Neuronal stem cell (in vitro differentiated cells): ENCODE measurements around the gene GRIP1.

Experiments used
- DNase-seq: peaks from one replicate; pipeline ENCODE4 v3.0.0-alpha.2; 2013; ENCODE audit warnings: low spot score
- H2AFZ ChIP-seq: one replicate; pipeline ENCODE4 v1.6.1; 2013; ENCODE audit warnings: mild to moderate bottlenecking, low read length, inconsistent platforms
- H2AK5ac ChIP-seq: 2 replicates; pipeline ENCODE4 v1.6.1; 2013; ENCODE audit warnings: low read depth, mild to moderate bottlenecking, inconsistent platforms, low read length, moderate library complexity, mixed read lengths
- H2BK120ac ChIP-seq: 2 replicates; pipeline ENCODE4 v1.6.1; 2013; ENCODE audit warnings: low read depth, mild to moderate bottlenecking, inconsistent platforms, low read length, moderate library complexity, mixed read lengths
- H2BK12ac ChIP-seq: one replicate; pipeline ENCODE4 v1.6.1; 2013; ENCODE audit warnings: low read length, inconsistent platforms
- H2BK15ac ChIP-seq: 2 replicates; pipeline ENCODE4 v1.6.1; 2013; ENCODE audit warnings: mild to moderate bottlenecking, low read length, inconsistent platforms, mixed read lengths
- H2BK5ac ChIP-seq: one replicate; pipeline ENCODE4 v1.6.1; 2013; ENCODE audit warnings: inconsistent platforms, mild to moderate bottlenecking, low read length, moderate library complexity
- H3K14ac ChIP-seq: one replicate; pipeline ENCODE4 v1.6.1; 2013; ENCODE audit warnings: low read length, inconsistent platforms
- H3K18ac ChIP-seq: 2 replicates; pipeline ENCODE4 v1.6.1; 2013; ENCODE audit warnings: low read length, inconsistent platforms
- H3K23ac ChIP-seq: 2 replicates; pipeline ENCODE4 v1.6.1; 2013; ENCODE audit warnings: low read depth, mild to moderate bottlenecking, mixed read lengths, low read length, inconsistent platforms; ENCODE audit not compliant: poor library complexity
- H3K27ac ChIP-seq: replicated peaks from 3 replicates; pipeline ENCODE4 v1.5.1; 2013; ENCODE audit warnings: low read length, inconsistent platforms
- H3K27me3 ChIP-seq, 3 experiments: 2 replicates each; pipeline ENCODE4 v1.6.1; 2013; ENCODE audit warnings: low read length in 3 of 3, mild to moderate bottlenecking in 2 of 3, inconsistent platforms in 1 of 3, low read depth in 1 of 3, mixed read lengths in 1 of 3, moderate library complexity in 1 of 3; ENCODE audit not compliant: control insufficient read depth in 3 of 3, insufficient read depth in 3 of 3
- H3K36me3 ChIP-seq, 2 donors: replicated peaks in 1 of 2; 2 replicates each; pipeline ENCODE4 v1.6.1; 2013; ENCODE audit warnings: low read length in 2 of 2; ENCODE audit not compliant: control insufficient read depth in 2 of 2, insufficient read depth in 2 of 2
- H3K4ac ChIP-seq: 2 replicates; pipeline ENCODE4 v1.6.1; 2013; ENCODE audit warnings: inconsistent platforms, mild to moderate bottlenecking, low read length, moderate library complexity
- H3K4me1 ChIP-seq, 2 donors: 1 replicate in 1 of 2; 2 replicates in 1 of 2; pipeline ENCODE4 v1.6.1; 2013; ENCODE audit warnings: low read length in 2 of 2, low read depth in 1 of 2; ENCODE audit not compliant: control insufficient read depth in 2 of 2, insufficient read depth in 1 of 2
- H3K4me2 ChIP-seq: one replicate; pipeline ENCODE4 v1.6.1; 2013; ENCODE audit warnings: mild to moderate bottlenecking, low read length, inconsistent platforms; ENCODE audit not compliant: insufficient read depth, poor library complexity, severe bottlenecking
- H3K4me3 ChIP-seq, 2 donors: 2 replicates each; pipeline ENCODE4 v1.5.1; 2013; ENCODE audit warnings: low read length in 2 of 2, mild to moderate bottlenecking in 2 of 2, inconsistent platforms in 1 of 2, moderate library complexity in 1 of 2
- H3K79me1 ChIP-seq: one replicate; pipeline ENCODE4 v1.6.1; 2013; ENCODE audit warnings: low read depth, mild to moderate bottlenecking, inconsistent platforms, low read length, moderate library complexity
- H3K9ac ChIP-seq: one replicate; pipeline ENCODE4 v1.6.1; 2013; ENCODE audit warnings: mild to moderate bottlenecking, low read depth, low read length, inconsistent platforms; ENCODE audit not compliant: poor library complexity
- H3K9me3 ChIP-seq, 2 donors: replicated peaks in 1 of 2; 2 replicates each; pipeline versions ENCODE3 to v1.6.1; 2013; ENCODE audit warnings: low read length in 2 of 2, mild to moderate bottlenecking in 2 of 2, inconsistent platforms in 1 of 2, low read depth in 1 of 2, mixed read lengths in 1 of 2, moderate library complexity in 1 of 2; ENCODE audit not compliant: control insufficient read depth in 2 of 2, insufficient read depth in 1 of 2
- H4K8ac ChIP-seq: one replicate; pipeline ENCODE4 v1.6.1; 2013; ENCODE audit warnings: low read depth, mild to moderate bottlenecking, inconsistent platforms, low read length, moderate library complexity
- H4K91ac ChIP-seq: one replicate; pipeline ENCODE4 v1.6.1; 2013; ENCODE audit warnings: low read length, low read depth, mild to moderate bottlenecking, inconsistent platforms; ENCODE audit not compliant: poor library complexity
- WGBS, 2 donors: extraction: QIAGEN DNeasy Blood & Tissue Kit; methylation state at CpG; one replicate each; pipeline ENCODE4 v1.1.7; 2013; ENCODE audit warnings: missing lambda C conversion rate in 2 of 2, mixed read lengths in 1 of 2; ENCODE audit not compliant: insufficient read length in 2 of 2, insufficient replicate concordance in 1 of 2; ENCODE audit errors: extremely low coverage in 2 of 2; 5-methylcytosine and 5-hydroxymethylcytosine counted together

Gene GRIP1

GRCh38 chr12:66516133-66516532 is 162.7 kb downstream of the GRIP1 start:
- Histone ChIP-seq H2BK15ac (no peak overlapping the region), H3K18ac (no peak overlapping the region), H2BK120ac (no peak overlapping the region), H3K79me1 (no peaks in the 10 kb centered on the region), H3K14ac (no peak overlapping the region), H3K4me3 (no peak overlapping the region), H2AK5ac (no peak overlapping the region), H4K8ac (no peak overlapping the region), H3K27me3 (no peaks in the 10 kb centered on the region), H2BK5ac (no peak overlapping the region), H3K23ac (no peak overlapping the region), H3K36me3 (peaks cover 0 to 2% of the 10 kb centered on the region in 2 donors), H2BK12ac (no peak overlapping the region), H3K4me2 (no peak overlapping the region), H2AFZ (no peak overlapping the region), H3K4me1 (no peaks in the 10 kb centered on the region), H3K9ac (no peak overlapping the region), H3K27ac (no peak overlapping the region), H4K91ac (no peak overlapping the region), H3K4ac (no peak overlapping the region), H3K9me3 (no peaks in the 10 kb centered on the region)
- DNase-seq, result no peak
- no CpG with 5 or more reads among the region's 2 CpGs for WGBS, 2 donors

GRCh38 chr12:66514581-66514980 is 164.3 kb downstream of the GRIP1 start:
- Histone ChIP-seq H2BK12ac (no peak overlapping the region), H3K4me2 (no peak overlapping the region), H4K8ac (no peak overlapping the region), H3K27ac (no peak overlapping the region), H3K18ac (no peak overlapping the region), H3K9ac (no peak overlapping the region), H2BK15ac (no peak overlapping the region), H3K4me1 (no peaks in the 10 kb centered on the region), H3K27me3 (no peaks in the 10 kb centered on the region), H2AK5ac (no peak overlapping the region), H2BK120ac (no peak overlapping the region), H4K91ac (no peak overlapping the region), H3K14ac (no peak overlapping the region), H3K36me3 (peaks cover 0 to 2% of the 10 kb centered on the region in 2 donors), H3K79me1 (no peaks in the 10 kb centered on the region), H2AFZ (no peak overlapping the region), H3K4ac (no peak overlapping the region), H2BK5ac (no peak overlapping the region), H3K23ac (no peak overlapping the region), H3K4me3 (no peak overlapping the region), H3K9me3 (no peaks in the 10 kb centered on the region)
- no peak for DNase-seq
- WGBS, 2 donors, result no CpG with 5 or more reads among the region's 2 CpGs

- no peak overlapping the region for H3K18ac ChIP-seq
- H3K23ac ChIP-seq, result no peak overlapping the region
- no peaks in the 10 kb centered on the region for H3K36me3 ChIP-seq
- H3K14ac ChIP-seq, result no peak overlapping the region
- no peak overlapping the region for H3K9ac ChIP-seq
- WGBS, 2 donors, result no CpG with 5 or more reads among the region's 2 CpGs
- no peak overlapping the region for H4K8ac ChIP-seq
- H3K4me2 ChIP-seq, result no peak overlapping the region
- H3K4me1 ChIP-seq, result no peaks in the 10 kb centered on the region
- no peak overlapping the region for H3K4me3 ChIP-seq
- H4K91ac ChIP-seq, result no peak overlapping the region
- no peaks in the 10 kb centered on the region for H3K79me1 ChIP-seq
- H3K27ac ChIP-seq, result no peak overlapping the region
- H2AFZ ChIP-seq, result no peak overlapping the region
- peaks cover 0 to 4% of the 10 kb centered on the region in 2 donors for H3K9me3 ChIP-seq
- H2BK120ac ChIP-seq, result no peak overlapping the region
- H3K27me3 ChIP-seq, result no peaks in the 10 kb centered on the region
- no peak for DNase-seq
- H2BK5ac ChIP-seq, result no peak overlapping the region
- H3K4ac ChIP-seq, result no peak overlapping the region
- no peak overlapping the region for H2AK5ac ChIP-seq
- H2BK12ac ChIP-seq, result no peak overlapping the region
- H2BK15ac ChIP-seq, result no peak overlapping the region
These were observed 170.9 kb downstream of the GRIP1 start for GRCh38 chr12:66508025-66508424.

- no peak overlapping the region for H3K4me2 ChIP-seq
- H2BK120ac ChIP-seq, result no peak overlapping the region
- no peak overlapping the region for H3K14ac ChIP-seq
- H2AFZ ChIP-seq, result no peak overlapping the region
- H3K4ac ChIP-seq, result no peak overlapping the region
- no peak overlapping the region for H2AK5ac ChIP-seq
- no peak overlapping the region for H3K18ac ChIP-seq
- H3K4me3 ChIP-seq, result no peak overlapping the region
- H3K27ac ChIP-seq, result no peak overlapping the region
- H3K27me3 ChIP-seq, result no peaks in the 10 kb centered on the region
- H4K8ac ChIP-seq, result no peak overlapping the region
- H2BK5ac ChIP-seq, result no peak overlapping the region
- no peak overlapping the region for H4K91ac ChIP-seq
- no peak overlapping the region for H3K23ac ChIP-seq
- peaks cover 0 to 4% of the 10 kb centered on the region in 2 donors for H3K9me3 ChIP-seq
- H3K4me1 ChIP-seq, result peaks cover 1 to 29% of the 10 kb centered on the region in 2 donors
- H3K79me1 ChIP-seq, result no peaks in the 10 kb centered on the region
- no peaks in the 10 kb centered on the region for H3K36me3 ChIP-seq
- H2BK12ac ChIP-seq, result no peak overlapping the region
- no peak overlapping the region for H3K9ac ChIP-seq
- DNase-seq, result no peak
- no peak overlapping the region for H2BK15ac ChIP-seq
- WGBS, 2 donors, result no CpG with 5 or more reads among the region's 1 CpG
These were observed 175.1 kb downstream of the GRIP1 start for GRCh38 chr12:66503746-66504145.
